ENCODE measurements around the gene GJB6.

GJB6 gene

DNA sequence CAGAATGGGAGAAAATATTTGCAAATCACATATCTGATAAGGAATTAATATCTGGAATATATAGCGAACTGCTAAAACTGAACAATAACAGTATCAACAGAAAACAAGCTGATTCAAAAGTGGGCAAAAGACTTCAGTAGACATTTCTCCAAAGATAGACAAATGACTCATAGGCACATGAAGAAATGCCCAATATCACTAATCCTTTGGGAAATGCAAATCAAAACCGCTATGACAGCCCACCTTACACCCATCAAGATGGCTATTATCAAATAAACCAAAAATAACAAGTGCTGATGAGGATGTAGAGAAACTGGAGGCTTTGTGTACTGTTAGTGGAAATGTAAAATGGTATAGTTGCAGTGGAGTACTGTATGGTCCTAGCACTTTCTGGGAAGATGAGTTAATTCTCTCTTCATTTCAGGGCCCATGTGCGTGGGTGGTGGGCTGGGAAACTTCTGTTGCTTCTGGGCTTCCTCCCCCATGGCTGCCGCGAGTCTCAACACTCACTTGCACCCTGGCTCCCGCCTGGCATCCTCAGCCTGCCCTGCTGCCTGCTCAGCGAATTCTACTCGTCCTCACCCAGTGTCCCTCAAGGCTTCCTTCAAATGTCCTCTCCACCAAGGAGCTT lies 58.9 kb downstream of the GJB6 start:
- TF ChIP-seq CTCF (IDR thresholded peaks at IDR 0.05; ENCODE audit: control extremely low read depth, extremely low read depth, low read depth, missing control alignments) = no peak
- POLR2A ChIA-PET = no interaction called here
- DNase-seq (ENCODE audit: extremely low spot score) = no peak
- CTCF ChIA-PET = interaction anchor here (1.3 to 3.1 kb wide), 5 partner anchors 9 to 46 kb away, joined by 3 to 12 read pairs (median 4); no protein-coding TSS in a partner anchor

All from GM10248 (cell line).